ENCODE data around the gene HSPA4L.
A peak's percentile ranks its signal among the peaks of the same experiment; 100 is the strongest.

HSPA4L gene

DNA sequence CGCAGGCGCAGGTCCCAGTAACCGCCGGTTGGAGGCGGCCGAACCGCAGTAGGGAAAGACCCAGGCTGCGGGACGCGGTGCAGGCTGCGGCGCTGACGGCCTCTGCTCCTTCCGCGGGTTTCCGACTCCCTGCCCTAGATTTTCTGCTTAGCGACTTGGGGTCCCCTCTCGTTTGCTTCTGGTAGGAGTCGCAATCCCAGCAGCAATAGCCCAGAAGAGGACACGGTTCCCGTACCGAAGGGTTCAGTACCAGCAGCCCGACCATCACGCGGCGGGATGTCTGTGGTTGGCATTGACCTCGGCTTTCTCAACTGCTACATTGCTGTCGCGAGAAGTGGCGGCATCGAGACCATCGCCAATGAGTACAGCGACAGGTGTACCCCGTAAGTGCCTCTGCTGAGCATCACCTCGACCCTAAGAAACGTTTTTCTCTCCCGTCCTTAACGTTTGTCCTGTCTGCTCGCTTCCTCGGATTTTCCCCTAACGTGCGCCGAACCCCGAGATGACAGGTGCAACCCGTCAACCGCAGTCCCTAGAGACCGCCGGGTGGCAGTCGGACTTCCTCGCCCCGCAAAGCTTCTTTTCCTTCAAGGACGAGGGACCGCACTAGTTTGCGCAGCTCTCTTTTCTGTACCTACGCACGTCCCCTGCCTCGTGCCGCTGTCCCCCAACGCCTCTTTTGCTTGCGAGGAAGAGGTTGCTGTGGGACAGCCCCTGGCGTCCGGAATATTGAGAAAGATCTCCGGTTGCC lies at the start of gene HSPA4L:
Gene HSPA4L (plus strand): TSS at position 48 of the 751 bp plus-strand sequence. CDS start 229 bp downstream, at position 277.
- peak; percentile 68 for DNase-seq

DNA sequence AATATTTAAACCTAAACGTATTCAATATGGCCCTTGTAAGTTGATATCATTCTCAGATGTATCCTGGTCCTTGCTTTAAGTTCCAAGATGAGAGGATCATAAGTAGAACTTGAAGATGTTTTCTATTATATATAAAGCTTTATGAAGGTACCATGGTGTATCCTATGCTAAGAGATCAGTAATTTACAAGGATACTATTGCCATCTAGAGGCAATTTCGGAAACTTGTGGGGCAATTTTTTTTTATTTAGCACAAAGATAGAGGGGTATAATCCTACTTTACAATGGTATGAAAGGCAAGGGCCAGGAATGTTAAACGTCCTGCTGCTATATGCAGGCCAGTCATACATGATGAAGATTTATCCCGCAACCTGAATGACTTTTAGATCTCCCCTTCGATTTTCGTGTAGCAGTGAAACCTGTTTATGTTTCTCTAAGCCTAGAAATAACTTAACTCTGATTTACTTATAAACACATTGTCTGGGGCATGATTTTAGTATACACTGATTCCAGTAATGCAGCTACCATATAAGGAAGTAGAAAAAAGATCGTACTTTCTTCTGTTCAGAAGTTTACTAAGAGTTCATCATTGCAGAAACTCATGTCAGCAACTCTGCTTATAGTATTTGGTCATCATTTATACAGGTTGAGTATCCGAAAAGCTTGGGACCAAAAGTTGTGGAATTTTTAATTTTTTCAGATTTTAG lies 49.3 kb upstream of the HSPA4L start:
- no peak for DNase-seq

DNA sequence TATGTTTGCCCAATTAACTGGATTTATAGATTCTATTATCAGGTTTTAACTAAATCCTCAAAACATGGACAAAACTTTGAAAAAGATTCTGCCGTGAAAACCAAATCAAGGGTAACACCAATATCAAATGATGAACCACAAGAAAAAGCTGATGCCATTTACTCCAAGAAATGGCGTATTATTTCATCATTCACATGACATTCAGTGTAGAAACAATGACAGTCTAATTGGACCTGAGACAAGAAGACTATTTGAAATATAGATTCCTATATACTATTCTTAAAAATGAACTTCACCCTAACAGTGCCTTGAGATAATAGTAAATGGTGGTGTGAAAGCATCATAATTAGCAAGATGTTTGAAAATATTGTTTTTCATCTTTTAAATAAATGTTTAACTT lies 47.1 kb upstream of the HSPA4L start:
- no peak for DNase-seq

DNA sequence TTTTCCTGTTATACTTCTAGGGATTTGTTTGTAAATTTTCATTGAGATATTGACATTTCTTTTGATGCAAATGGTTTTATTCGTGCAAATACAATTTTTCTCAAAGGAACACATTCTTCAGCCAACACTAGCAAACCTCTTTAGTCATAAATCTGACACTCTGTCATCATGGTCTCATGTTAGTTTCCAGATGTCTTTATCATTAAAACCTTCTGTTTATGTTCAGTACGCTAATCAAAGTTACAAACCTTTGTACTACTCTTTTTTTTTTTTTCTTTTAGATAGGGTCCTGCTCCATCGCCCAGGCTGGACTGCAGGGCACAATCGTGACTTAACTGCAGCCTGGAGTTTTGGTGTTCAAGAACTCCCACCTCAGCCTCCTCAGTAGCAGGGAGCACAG lies 44.8 kb upstream of the HSPA4L start:
- DNase-seq = no peak

DNA sequence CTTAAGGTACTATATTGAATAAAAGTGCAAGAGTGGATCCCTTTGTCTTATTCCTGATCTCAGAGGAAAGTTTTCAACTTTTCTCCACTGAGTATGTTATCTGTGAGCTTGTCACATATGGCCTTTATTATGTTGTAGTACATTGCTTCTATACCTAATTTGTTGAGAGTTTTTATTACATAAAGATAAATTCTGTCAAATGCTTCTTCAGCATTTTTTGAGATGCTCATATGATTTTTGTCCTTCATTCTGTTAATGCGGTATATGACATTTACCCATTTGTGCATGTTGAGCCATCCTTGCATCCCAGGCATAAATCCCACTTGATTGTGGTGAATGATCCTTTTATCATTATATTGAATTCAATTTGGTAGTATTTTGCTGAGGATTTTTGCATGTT lies 40.9 kb upstream of the HSPA4L start:
- no peak for DNase-seq

DNA sequence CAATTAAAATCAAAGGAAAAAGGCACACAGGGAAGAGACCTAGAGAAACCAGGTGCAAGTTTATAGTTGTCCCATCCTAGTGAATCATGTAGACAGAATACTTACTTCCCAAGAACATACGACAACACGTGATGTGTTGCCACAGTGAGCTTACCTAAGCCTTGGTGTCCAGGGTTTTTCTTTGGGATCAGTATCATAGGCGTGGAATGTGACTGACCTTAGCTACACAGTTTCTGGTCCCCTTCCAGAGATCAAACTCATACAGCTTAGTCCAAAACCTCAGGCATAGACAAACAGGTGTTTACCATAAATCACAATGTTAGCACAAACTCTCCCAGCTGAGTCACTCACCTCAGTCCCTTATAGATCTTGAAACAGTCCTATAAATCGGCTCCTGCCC lies 34.2 kb upstream of the HSPA4L start:
- DNase-seq = no peak

DNA sequence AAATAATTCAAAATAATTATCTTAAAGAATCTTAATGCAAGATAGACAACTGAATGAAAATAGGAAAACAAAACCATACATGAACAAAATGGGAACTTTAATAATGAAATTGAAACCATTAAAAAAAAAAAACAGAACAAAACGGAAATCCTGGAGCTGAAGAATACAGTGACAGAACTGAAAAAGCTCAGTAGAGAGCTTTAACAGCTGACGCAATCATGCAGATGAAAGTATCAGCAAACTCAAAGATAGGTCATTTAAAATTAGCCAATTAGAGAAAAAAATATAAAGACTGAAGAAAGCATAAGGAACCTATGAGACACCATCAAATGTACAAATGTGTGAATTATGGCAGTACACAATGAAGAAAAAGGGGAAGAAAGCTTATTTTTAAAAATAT lies 33.2 kb upstream of the HSPA4L start:
- no peak for DNase-seq

DNA sequence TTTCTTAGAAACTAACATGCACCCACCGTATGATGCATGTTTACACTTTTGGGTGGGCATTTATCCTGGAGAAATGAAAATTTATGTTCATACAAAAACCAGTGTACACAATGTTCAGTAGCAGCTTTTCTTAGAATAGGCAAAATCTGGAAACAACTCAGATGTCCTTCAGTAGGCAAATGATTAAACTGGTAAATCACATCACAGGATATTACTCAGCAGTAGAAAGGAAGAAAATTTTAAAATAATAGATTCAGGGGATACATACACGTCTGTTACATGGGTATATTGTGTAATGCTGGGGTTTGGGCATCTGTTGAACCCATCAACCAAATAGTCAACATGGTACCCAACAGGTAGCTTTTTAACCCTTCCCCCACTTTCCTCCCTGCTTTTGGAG lies 25.2 kb upstream of the HSPA4L start:
- DNase-seq = no peak

DNA sequence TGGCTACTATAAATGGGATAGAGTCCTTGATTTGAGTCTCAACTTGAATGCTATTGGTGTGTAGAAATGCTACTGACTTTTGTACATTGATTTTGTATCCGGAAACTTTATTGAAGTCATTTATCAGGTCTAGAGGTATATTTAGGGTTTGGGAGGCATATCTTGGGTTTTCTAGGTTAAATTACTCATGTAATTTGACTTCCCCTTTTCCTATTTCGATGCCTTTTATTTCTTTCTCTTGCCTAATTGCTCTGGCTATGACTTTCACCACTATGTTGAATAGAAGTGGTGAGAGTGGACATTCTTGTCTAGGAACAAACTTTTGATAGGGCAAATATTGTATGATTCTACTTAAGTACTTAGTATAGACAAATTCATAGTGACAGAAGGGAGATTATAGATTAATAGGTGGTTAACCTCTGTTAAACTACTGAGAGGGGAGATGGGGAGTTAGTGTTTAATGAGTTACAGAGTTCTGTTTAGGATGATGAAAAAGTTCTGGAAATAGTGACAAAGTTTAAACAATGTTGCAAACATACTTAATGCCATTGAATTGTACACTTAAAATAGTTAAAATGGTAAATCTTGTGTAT lies 22.8 kb upstream of the HSPA4L start:
- no peak for DNase-seq

DNA sequence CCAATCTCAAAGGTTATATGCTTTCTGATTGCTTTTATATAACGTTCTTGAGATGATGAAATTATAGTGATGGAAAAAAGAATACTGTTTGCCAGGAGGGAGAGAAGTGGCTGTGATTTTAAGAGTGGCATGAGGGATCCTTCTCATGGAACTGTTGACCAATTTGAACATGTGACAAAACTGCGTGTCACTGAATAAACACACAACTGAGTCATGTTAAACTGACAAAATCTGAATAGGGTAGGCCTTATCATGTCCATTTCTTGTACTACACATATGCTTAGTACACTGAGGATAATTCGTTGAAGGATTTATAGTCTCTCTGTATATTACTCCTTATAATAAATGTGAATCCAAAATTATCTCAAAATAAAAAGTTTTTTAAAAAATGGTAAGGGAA lies 22.2 kb upstream of the HSPA4L start:
- DNase-seq = no peak

DNA sequence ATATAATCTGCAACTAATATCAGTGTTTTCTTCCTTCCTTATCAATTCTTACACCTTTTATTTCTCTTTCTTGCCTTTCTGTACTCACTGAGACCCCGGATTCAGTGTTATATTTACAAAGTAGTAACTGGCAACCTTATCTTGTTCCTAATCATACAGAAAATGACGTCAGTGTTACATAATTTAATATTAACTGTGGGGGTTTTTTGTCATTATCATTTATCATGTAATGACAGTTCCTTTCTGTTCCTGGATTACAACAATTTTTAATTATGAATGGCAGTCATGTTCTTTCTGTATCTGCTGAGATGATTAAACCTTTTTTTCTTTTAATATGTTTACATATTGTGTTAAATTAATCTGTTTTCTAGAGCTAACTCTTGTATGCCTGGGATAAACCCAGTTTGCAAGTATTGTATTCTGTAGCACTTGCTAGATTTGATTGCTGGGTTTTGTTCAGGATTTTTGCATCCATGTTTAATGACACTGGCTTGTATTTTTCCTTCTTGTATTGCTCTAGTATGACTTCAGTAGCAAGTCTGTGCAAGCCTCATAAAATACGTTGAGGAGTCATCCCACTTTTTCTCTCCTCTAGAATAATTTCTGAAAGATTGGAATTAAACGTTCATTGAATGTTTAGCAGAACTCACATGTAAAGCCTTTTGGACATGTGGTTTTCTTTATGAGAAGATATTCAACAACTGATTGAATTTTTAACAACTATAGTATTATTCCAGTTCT lies 10.4 kb upstream of the HSPA4L start:
- no peak for DNase-seq

DNA sequence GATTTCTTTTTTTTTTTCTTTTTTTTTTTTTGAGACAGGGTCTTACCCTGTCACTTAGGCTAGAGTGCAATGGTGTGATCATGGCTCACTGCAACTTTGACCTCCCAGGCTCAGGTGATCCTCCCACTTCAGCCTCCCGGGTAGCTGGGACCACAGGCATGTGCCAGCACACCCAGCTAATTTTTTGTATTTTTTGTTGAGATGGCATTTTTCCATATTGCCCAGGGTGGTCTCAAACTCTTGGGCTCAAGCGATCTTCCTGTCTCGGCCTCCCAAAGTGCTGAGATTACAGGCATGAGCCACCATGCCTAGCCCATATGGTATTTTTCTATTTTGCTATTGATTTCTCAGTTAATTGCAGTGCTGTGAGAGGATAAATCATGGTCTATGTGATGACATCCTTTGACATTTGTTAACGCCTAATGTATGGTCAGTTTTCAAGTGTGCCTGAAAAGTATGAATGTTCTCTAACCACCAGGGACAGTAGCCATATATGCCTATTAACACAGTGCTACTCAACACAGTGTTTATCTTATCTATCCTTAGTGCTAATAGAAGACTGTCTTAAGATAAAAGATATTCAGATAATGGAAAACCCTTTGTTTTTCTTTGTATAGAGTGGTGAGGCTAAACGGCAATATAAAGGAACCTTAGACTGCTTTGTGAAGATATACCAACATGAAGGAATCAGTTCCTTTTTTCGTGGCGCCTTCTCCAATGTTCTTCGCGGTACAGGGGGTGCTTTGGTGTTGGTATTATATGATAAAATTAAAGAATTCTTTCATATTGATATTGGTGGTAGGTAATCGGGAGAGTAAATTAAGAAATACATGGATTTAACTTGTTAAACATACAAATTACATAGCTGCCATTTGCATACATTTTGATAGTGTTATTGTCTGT lies 9.1 kb upstream of the HSPA4L start:
- no peak for DNase-seq

DNA sequence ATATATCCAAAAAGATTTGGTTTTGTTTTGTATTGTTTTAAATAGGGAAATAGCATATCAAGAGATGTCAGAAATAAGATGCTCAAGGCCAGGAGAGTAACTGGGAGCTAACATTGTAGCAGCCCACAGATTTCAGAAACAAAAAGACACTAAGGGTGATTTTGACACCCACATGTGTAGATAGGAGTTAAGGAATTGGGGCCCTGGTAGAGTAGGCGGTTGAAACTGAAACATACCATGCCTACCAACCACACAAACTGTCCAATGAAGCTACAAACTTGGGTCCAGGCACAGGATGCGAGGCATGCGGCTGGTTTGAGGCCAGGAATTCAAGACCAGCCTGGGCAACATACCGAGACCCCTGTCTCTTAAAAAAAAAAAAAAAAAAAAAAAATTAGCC lies 6.3 kb upstream of the HSPA4L start:
- DNase-seq = no peak

DNA sequence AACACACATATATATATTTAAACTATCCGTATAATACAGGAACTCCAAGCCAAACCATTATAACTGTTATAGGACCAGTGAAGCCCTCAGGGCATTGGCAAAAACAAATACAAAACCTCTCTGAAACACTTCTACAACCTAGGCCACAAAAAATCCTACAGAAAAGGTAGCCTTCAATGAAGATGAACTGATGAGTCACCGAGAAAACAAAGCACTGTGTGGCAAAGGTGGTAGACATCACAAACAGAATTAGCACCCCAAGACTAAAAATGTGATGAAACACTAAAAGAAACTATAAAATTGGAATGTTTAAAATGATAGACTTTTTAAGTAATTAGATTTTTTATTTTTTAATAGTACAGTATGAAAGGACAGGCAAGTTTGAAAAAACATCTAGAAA lies 5.5 kb upstream of the HSPA4L start:
- DNase-seq = no peak

DNA sequence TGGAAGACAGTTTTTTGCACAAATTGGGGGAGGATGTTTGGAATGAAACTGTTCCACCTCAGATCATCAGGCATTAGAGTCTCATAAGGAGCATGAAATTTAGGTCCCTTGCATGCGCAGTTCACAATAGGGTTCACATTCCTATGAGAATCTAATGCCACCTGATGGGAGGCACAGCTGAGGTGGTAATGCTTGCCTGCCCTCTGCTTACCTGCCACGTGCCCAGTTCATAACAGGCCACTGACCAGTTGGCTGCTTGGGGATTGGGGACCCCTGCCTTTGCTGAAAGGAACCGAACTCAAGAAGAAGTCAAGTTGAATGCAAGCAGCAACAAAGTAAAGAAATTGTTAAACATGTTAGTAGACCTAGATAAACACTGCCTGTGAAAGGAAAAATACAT lies 4.6 kb upstream of the HSPA4L start:
- no peak for DNase-seq

DNA sequence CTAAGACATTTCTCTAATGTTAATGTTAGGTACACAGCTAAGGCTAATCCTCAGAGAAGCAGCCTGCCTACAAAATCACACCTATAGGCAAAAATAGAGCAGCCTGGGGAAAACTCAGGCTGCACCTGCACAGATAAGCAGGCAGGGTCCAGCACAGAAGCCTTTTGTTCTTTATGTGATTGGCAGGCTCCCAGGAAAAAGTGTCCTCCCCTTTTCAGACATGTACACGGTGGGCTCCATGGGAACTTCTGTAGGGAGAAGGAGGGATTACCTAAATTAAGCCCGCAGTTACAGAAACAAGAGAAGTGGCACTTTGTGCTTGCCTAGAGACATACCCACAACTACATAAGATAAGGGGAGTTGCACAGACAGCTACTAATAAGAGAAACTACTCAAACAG lies 4.0 kb upstream of the HSPA4L start:
- no peak for DNase-seq

DNA sequence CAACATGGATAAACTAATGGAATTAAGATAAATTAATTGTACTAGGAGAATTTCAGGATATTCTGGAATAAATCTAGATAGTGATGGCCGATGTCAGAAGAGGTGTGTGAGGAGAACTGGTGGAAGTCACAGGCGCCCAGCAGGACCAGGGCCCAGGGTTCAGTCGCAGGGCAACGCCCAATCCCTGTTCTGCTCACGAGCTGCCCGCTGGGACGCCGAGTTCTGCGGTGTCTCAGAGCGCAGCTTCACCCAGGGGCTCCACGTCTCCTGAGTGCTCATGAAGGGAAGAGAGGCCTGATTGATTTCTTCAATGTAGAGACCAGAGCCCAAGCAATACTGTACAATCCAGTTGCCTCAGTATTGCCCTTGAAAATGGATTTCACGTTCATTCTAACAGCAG lies 1.5 kb upstream of the HSPA4L start:
- peak; percentile 23 for DNase-seq

DNA sequence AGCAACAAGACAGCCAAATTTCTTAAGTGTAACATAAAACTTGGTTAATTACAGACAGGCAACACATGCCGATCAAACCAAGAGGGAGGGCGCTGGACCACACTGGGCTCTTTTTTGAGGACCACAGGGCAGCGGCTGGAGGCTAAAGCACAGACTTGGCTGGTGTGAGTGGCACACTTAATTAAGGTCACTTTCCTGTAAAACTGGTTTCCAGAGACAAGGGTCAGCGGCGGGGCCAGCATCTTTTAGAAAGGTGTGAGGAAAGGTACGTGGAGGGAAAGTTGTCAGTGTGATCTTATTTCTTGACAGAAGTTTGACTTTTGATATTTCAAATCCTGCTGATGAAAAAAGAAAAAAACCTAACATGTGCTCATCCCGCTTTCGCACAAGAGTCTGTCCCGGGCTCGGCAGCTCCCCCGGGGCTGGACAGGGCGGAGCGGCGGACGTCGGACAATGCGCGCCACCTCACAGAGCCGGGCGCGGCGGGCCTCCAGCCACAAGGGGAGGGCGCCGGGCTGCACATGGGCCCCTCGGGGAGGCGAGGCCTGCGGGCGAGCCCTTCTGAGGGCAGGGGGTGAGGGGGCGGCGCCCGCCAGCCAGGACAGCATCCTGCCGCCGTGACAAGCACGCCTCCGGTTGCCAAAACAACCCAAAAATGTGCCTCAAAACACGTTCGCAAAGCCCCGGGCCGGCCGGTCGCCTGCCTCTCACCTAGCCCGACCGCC lies 660 bp upstream of the HSPA4L start:
- peak; percentile 76 for DNase-seq

DNA sequence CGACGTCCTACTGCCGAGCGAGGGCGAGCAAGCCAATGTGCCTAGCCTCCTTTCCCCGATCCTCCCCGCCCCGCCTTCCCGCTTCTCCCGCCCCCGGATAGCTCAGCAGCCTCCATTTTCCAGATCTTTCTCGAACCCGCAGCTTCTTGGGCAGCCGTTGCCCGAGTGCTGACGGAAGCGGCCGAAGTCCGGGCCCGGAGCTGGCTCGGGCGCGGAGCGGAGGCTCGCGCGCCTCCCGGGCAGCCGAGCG lies 172 bp upstream of the HSPA4L start:
- DNase-seq = peak; percentile 92

DNA sequence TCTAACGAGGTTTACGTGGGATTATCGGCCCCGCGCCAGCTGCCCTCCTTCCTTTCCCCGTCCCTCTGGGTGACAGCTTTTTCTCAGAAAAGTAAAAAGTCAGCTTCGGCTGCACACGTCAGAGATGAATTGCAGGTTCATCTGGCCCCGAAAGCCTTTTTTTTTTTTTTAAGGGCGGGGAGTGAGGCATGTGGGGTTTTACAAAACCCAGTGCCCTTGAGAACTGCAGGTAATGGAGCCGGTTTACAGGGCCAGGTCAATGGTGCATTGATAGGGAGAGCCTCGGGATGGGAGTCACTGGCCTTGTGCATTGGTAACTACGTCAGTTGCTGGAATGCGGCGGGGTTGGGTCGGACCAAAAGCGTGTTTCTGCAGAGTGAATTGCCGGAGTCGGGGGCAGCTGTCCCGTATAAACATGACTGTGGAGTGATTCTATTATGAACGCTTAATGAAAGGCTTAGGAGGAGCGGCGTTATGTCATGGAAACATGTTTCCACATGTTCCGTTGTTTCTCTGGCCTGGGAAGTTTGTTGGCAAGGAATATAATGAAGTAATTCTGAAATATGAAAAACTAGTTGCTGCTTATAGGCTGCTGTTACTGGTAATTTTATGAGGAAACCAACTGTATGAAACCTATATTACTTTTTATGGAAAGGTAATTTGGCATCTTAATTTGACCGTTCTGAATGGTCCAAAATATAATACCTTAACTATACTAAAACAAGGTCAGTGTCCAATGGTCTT lies 1.1 kb downstream of the HSPA4L start:
- DNase-seq = peak; percentile 86
